Activated CD4-positive, alpha-beta T cell treated with anti-CD3 and anti-CD28 coated beads, Interleukin-2, amount 50 U/mL, for 24 hours (primary cell): ENCODE data around the gene NOD1.
A peak's percentile ranks its signal among the peaks of the same experiment; 100 is the strongest.
"Not testable (repeated sequence)": the region's sequence is repeated elsewhere in the genome, so short reads cannot be mapped to it uniquely, and the experiment has no call there.

ENCODE experiments used
- DNase-seq, 2 donors: peaks; one replicate each; pipeline ENCODE4 v3.0.0-alpha.2; 2020; ENCODE audit warnings: low read depth in 1 of 2, low spot score in 1 of 2

The NOD1 gene

GRCh38 chr7:30423788-30424505, 54.6 kb downstream of the NOD1 start:
- DNase-seq: no peak

- no peak for DNase-seq
Measured at GRCh38 chr7:30422922-30423321, 55.7 kb downstream of the NOD1 start.

- DNase-seq: no peak
Measured at GRCh38 chr7:30421647-30422196, 56.9 kb downstream of the NOD1 start.

- DNase-seq: no peak
Measured at GRCh38 chr7:30420662-30421061, 57.9 kb downstream of the NOD1 start.

GRCh38 chr7:30420080-30420479, 58.5 kb downstream of the NOD1 start:
- not testable (repeated sequence) for DNase-seq

GRCh38 chr7:30413864-30414263, 64.7 kb downstream of the NOD1 start:
- no peak for DNase-seq

GRCh38 chr7:30412782-30413504, 65.6 kb downstream of the NOD1 start:
- peak in 1 of 2 donors; percentile 1 for DNase-seq

GRCh38 chr7:30411897-30412296, 66.7 kb downstream of the NOD1 start:
- no peak for DNase-seq

- no peak for DNase-seq
Measured at GRCh38 chr7:30411173-30411572, 67.4 kb downstream of the NOD1 start.

- no peak for DNase-seq
Measured at GRCh38 chr7:30406664-30407425, 71.7 kb downstream of the NOD1 start.

GRCh38 chr7:30405179-30405578, 73.4 kb downstream of the NOD1 start:
- DNase-seq: no peak

GRCh38 chr7:30403477-30403876, 75.1 kb downstream of the NOD1 start:
- DNase-seq: no peak

GRCh38 chr7:30396389-30396788, 82.2 kb downstream of the NOD1 start:
- no peak for DNase-seq

GRCh38 chr7:30395676-30396075, 82.9 kb downstream of the NOD1 start:
- DNase-seq: no peak

- no peak for DNase-seq
Measured at GRCh38 chr7:30391806-30392205, 86.8 kb downstream of the NOD1 start.

GRCh38 chr7:30390736-30391636, 87.6 kb downstream of the NOD1 start:
- no peak for DNase-seq

- no peak for DNase-seq
Measured at GRCh38 chr7:30389791-30390190, 88.8 kb downstream of the NOD1 start.

GRCh38 chr7:30382607-30383006, 96.0 kb downstream of the NOD1 start:
- no peak for DNase-seq

- not testable (repeated sequence) for DNase-seq
Measured at GRCh38 chr7:30380824-30381223, 97.8 kb downstream of the NOD1 start.

- no peak for DNase-seq
Measured at GRCh38 chr7:30380294-30380693, 98.3 kb downstream of the NOD1 start.

- DNase-seq: no peak
Measured at GRCh38 chr7:30379741-30380140, 98.8 kb downstream of the NOD1 start.
